ENCODE data around the gene CAPN3.

Gene CAPN3

DNA sequence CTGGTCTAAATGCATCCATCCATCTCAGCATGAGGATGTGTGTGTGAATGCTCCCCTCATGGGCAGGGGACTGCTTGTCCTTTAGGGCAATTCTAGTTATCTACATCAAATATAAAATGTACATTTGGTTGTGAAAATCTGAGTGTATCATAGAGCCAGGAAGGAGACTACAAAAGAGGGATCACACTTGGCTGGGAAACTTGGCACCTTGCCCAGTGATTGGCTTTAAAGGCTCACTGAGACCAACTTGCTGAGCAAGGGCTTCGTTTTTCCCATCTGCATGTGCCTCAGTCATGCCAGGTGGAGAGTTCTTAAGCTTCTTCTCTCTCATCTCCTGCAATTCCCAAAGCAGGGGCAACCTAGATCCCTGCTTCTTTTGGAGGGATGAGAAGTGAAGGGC lies 5.2 kb downstream of the CAPN3 start:
- DNase-seq = no peak
- no peak overlapping the region for H4K5ac ChIP-seq (ENCODE audit: low read length)
- no CpG with 5 or more reads among the region's 1 CpG for WGBS (ENCODE audit: extremely low coverage, insufficient coverage, low lambda C conversion rate)

DNA sequence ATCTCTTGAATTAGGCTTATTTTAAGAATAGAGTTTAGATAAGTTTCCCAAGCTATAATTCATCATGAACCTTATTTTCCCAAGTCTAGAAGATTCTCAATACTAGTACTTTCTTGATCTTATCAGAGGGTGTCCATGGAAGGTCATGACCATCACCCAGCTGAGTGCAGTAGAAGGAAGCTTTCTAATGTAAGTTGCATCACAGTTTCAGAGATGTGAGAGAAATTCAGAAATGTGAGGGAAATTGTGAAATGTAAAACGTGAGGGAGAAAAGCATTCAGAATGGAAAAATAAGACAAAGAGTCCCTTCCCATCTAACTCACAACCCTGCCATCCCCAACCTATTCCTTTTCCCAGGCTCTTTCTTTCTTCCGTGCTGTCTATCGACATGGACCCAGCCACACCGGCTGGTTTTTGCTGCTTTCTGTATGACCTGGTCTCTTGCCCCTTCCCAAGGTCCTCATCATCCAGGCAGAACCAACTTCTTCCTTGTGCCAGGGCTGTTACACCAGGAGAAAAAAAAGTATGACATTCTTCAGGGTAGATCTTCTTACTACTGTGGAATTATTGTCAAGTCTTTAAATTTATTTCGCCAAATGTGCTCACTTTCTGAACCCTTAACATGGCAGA lies 6.7 kb downstream of the CAPN3 start:
- no CpG with 5 or more reads among the region's 5 CpGs for WGBS (ENCODE audit: extremely low coverage, insufficient coverage, low lambda C conversion rate)
- H3K4me2 ChIP-seq (ENCODE audit: low read length) = no peak overlapping the region
- H3K27me3 ChIP-seq (ENCODE audit: insufficient read depth, low read length, poor library complexity) = no peaks in the 10 kb centered on the region
- peaks cover 7% of the 10 kb centered on the region for H3K4me1 ChIP-seq (ENCODE audit: control insufficient read depth, low read depth, low read length)
- no peak overlapping the region for H3K18ac ChIP-seq (ENCODE audit: low read length)
- H3K4ac ChIP-seq (ENCODE audit: low read depth, low read length) = no peak overlapping the region
- no peak overlapping the region for H3K4me3 ChIP-seq (ENCODE audit: low read length)
- H2BK15ac ChIP-seq (replicated peaks; ENCODE audit: low read depth) = no peak overlapping the region
- DNase-seq = no peak
- no peak overlapping the region for H2BK5ac ChIP-seq (ENCODE audit: low read length)
- no peak overlapping the region for H4K5ac ChIP-seq (ENCODE audit: low read length)
- no peak overlapping the region for H2AK5ac ChIP-seq (ENCODE audit: low read length)
- H3K56ac ChIP-seq (ENCODE audit: low read length) = no peak overlapping the region
- H3K23ac ChIP-seq (ENCODE audit: low read length) = no peak overlapping the region
- no peaks in the 10 kb centered on the region for H3K79me1 ChIP-seq (ENCODE audit: low read length)
- no peak overlapping the region for H3K27ac ChIP-seq (ENCODE audit: low read depth, low read length)
- no peaks in the 10 kb centered on the region for H3K79me2 ChIP-seq (ENCODE audit: control insufficient read depth, insufficient read depth, low read length)
- no peak overlapping the region for H4K8ac ChIP-seq (ENCODE audit: low read depth, low read length)
- no peak overlapping the region for H3K9ac ChIP-seq (ENCODE audit: low read length)
- no peaks in the 10 kb centered on the region for H3K36me3 ChIP-seq (ENCODE audit: control insufficient read depth, insufficient read depth, low read length)
- H2BK120ac ChIP-seq (ENCODE audit: low read depth, low read length) = no peak overlapping the region

More for the DNA sequence above, 5.2 kb downstream of the CAPN3 start:
- no peak overlapping the region for H2BK120ac ChIP-seq (ENCODE audit: low read depth, low read length)
- no peaks in the 10 kb centered on the region for H3K27me3 ChIP-seq (ENCODE audit: insufficient read depth, low read length, poor library complexity)
- H3K4me1 ChIP-seq (ENCODE audit: control insufficient read depth, low read depth, low read length) = peaks cover 7% of the 10 kb centered on the region
- no peak overlapping the region for H4K8ac ChIP-seq (ENCODE audit: low read depth, low read length)
- no peak overlapping the region for H2BK15ac ChIP-seq (replicated peaks; ENCODE audit: low read depth)
- H3K79me2 ChIP-seq (ENCODE audit: control insufficient read depth, insufficient read depth, low read length) = no peaks in the 10 kb centered on the region
- no peak overlapping the region for H3K4me3 ChIP-seq (ENCODE audit: low read length)
- H3K27ac ChIP-seq (ENCODE audit: low read depth, low read length) = no peak overlapping the region
- no peak overlapping the region for H3K4me2 ChIP-seq (ENCODE audit: low read length)
- H3K79me1 ChIP-seq (ENCODE audit: low read length) = no peaks in the 10 kb centered on the region
- H3K23ac ChIP-seq (ENCODE audit: low read length) = no peak overlapping the region
- H3K56ac ChIP-seq (ENCODE audit: low read length) = no peak overlapping the region
- H2BK5ac ChIP-seq (ENCODE audit: low read length) = no peak overlapping the region
- H3K18ac ChIP-seq (ENCODE audit: low read length) = no peak overlapping the region
- H2AK5ac ChIP-seq (ENCODE audit: low read length) = no peak overlapping the region
- no peak overlapping the region for H3K4ac ChIP-seq (ENCODE audit: low read depth, low read length)
- H3K36me3 ChIP-seq (ENCODE audit: control insufficient read depth, insufficient read depth, low read length) = no peaks in the 10 kb centered on the region
- no peak overlapping the region for H3K9ac ChIP-seq (ENCODE audit: low read length)

DNA sequence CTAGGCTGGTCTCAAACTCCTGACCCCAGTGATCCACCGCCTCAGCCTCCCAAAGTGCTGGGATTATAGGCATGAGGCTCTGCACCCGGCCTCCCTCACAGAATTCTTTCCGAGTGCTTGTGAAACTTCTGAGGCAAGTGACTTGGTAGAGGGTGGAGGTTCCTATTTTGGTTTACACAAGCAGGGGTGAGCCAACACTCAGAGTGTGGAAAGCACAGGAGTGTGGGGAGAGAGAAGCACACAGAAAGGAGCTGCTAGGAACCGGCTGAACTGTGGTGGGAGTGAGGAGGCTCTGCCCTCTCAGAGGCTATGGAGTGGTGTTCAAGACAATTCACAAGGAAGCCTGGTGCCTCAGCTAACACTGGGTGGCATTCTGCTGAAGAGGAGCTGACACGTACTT lies 7.7 kb downstream of the CAPN3 start:
- Histone ChIP-seq H3K18ac (ENCODE audit: low read length) (no peak overlapping the region), H3K23ac (ENCODE audit: low read length) (no peak overlapping the region), H3K79me1 (ENCODE audit: low read length) (no peaks in the 10 kb centered on the region), H3K36me3 (ENCODE audit: control insufficient read depth, insufficient read depth, low read length) (no peaks in the 10 kb centered on the region), H3K4me2 (ENCODE audit: low read length) (no peak overlapping the region), H4K8ac (ENCODE audit: low read depth, low read length) (no peak overlapping the region), H3K27ac (ENCODE audit: low read depth, low read length) (no peak overlapping the region), H3K4me3 (ENCODE audit: low read length) (no peak overlapping the region), H3K56ac (ENCODE audit: low read length) (no peak overlapping the region), H2BK5ac (ENCODE audit: low read length) (no peak overlapping the region), H3K4me1 (ENCODE audit: control insufficient read depth, low read depth, low read length) (peaks cover 7% of the 10 kb centered on the region), H3K79me2 (ENCODE audit: control insufficient read depth, insufficient read depth, low read length) (no peaks in the 10 kb centered on the region), H2AK5ac (ENCODE audit: low read length) (no peak overlapping the region), H2BK15ac (replicated peaks; ENCODE audit: low read depth) (no peak overlapping the region), H2BK120ac (ENCODE audit: low read depth, low read length) (no peak overlapping the region), H3K27me3 (ENCODE audit: insufficient read depth, low read length, poor library complexity) (no peaks in the 10 kb centered on the region), H3K9ac (ENCODE audit: low read length) (no peak overlapping the region), H4K5ac (ENCODE audit: low read length) (no peak overlapping the region), H3K4ac (ENCODE audit: low read depth, low read length) (no peak overlapping the region)
- DNase-seq = no peak
- whole genome bisulfite sequencing (ENCODE audit: extremely low coverage, insufficient coverage, low lambda C conversion rate) = no CpG with 5 or more reads among the region's 5 CpGs

DNA sequence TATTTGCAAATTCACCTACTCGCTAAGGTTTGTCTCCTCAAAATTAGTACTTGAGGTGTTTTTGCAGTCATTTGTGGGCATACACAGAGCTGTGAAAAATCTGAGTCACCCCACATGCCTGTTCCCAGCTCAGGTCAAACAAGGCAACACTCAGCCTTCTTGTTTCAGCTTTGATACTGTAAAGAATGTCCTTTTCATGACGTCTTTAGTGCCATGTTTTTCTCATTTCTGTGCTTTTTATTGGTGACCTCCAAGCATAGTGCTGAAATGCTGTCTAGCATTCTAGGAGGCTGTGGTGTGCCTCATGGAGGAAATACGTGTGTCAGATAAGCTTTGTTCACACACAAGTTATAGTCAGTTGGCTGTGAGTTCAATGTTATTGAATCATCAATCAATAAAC lies 8.8 kb downstream of the CAPN3 start:
- H3K36me3 ChIP-seq (ENCODE audit: control insufficient read depth, insufficient read depth, low read length) = no peaks in the 10 kb centered on the region
- no peak overlapping the region for H3K4ac ChIP-seq (ENCODE audit: low read depth, low read length)
- H3K4me3 ChIP-seq (ENCODE audit: low read length) = no peak overlapping the region
- H2BK5ac ChIP-seq (ENCODE audit: low read length) = no peak overlapping the region
- H2BK15ac ChIP-seq (replicated peaks; ENCODE audit: low read depth) = no peak overlapping the region
- DNase-seq = no peak
- no peak overlapping the region for H3K23ac ChIP-seq (ENCODE audit: low read length)
- peaks cover 7% of the 10 kb centered on the region for H3K4me1 ChIP-seq (ENCODE audit: control insufficient read depth, low read depth, low read length)
- H3K56ac ChIP-seq (ENCODE audit: low read length) = no peak overlapping the region
- no peak overlapping the region for H3K9ac ChIP-seq (ENCODE audit: low read length)
- no CpG with 5 or more reads among the region's 3 CpGs for WGBS (ENCODE audit: extremely low coverage, insufficient coverage, low lambda C conversion rate)
- no peak overlapping the region for H3K4me2 ChIP-seq (ENCODE audit: low read length)
- H2AK5ac ChIP-seq (ENCODE audit: low read length) = no peak overlapping the region
- no peaks in the 10 kb centered on the region for H3K79me2 ChIP-seq (ENCODE audit: control insufficient read depth, insufficient read depth, low read length)
- H4K8ac ChIP-seq (ENCODE audit: low read depth, low read length) = no peak overlapping the region
- H3K18ac ChIP-seq (ENCODE audit: low read length) = no peak overlapping the region
- H3K27me3 ChIP-seq (ENCODE audit: insufficient read depth, low read length, poor library complexity) = no peaks in the 10 kb centered on the region
- no peak overlapping the region for H4K5ac ChIP-seq (ENCODE audit: low read length)
- H3K27ac ChIP-seq (ENCODE audit: low read depth, low read length) = no peak overlapping the region
- no peaks in the 10 kb centered on the region for H3K79me1 ChIP-seq (ENCODE audit: low read length)
- H2BK120ac ChIP-seq (ENCODE audit: low read depth, low read length) = no peak overlapping the region

DNA sequence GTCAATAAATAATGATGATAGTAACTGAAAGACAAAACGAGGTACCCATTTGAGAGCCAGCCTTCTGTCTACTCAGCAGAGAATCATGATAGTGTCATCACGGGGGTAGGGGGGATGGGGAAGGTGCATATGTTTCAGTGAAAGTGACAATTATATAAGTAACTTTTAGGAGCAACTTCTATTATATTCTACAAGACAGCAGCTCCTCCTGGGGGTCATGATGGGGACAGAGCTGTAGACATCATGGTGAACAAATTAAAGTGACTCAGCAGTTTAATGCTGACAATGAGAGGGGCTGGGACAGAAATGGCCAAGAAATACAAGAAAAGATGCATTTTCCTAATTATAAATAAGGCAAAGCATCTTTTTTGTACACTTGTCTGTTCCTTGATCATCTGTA lies 11.8 kb downstream of the CAPN3 start:
- no peaks in the 10 kb centered on the region for H3K4me1 ChIP-seq (ENCODE audit: control insufficient read depth, low read depth, low read length)
- DNase-seq = no peak
- H4K5ac ChIP-seq (ENCODE audit: low read length) = no peak overlapping the region
- H3K9ac ChIP-seq (ENCODE audit: low read length) = no peak overlapping the region
- H3K36me3 ChIP-seq (ENCODE audit: control insufficient read depth, insufficient read depth, low read length) = no peaks in the 10 kb centered on the region
- no peak overlapping the region for H3K4ac ChIP-seq (ENCODE audit: low read depth, low read length)
- no peak overlapping the region for H3K27ac ChIP-seq (ENCODE audit: low read depth, low read length)
- H3K23ac ChIP-seq (ENCODE audit: low read length) = no peak overlapping the region
- no peaks in the 10 kb centered on the region for H3K79me1 ChIP-seq (ENCODE audit: low read length)
- H2BK5ac ChIP-seq (ENCODE audit: low read length) = no peak overlapping the region
- no peak overlapping the region for H2AK5ac ChIP-seq (ENCODE audit: low read length)
- WGBS (ENCODE audit: extremely low coverage, insufficient coverage, low lambda C conversion rate) = no CpG with 5 or more reads among the region's 2 CpGs
- no peak overlapping the region for H4K8ac ChIP-seq (ENCODE audit: low read depth, low read length)
- no peak overlapping the region for H2BK15ac ChIP-seq (replicated peaks; ENCODE audit: low read depth)
- no peak overlapping the region for H2BK120ac ChIP-seq (ENCODE audit: low read depth, low read length)
- H3K56ac ChIP-seq (ENCODE audit: low read length) = no peak overlapping the region
- no peaks in the 10 kb centered on the region for H3K27me3 ChIP-seq (ENCODE audit: insufficient read depth, low read length, poor library complexity)
- H3K4me2 ChIP-seq (ENCODE audit: low read length) = no peak overlapping the region
- no peaks in the 10 kb centered on the region for H3K79me2 ChIP-seq (ENCODE audit: control insufficient read depth, insufficient read depth, low read length)
- H3K4me3 ChIP-seq (ENCODE audit: low read length) = no peak overlapping the region
- H3K18ac ChIP-seq (ENCODE audit: low read length) = no peak overlapping the region

DNA sequence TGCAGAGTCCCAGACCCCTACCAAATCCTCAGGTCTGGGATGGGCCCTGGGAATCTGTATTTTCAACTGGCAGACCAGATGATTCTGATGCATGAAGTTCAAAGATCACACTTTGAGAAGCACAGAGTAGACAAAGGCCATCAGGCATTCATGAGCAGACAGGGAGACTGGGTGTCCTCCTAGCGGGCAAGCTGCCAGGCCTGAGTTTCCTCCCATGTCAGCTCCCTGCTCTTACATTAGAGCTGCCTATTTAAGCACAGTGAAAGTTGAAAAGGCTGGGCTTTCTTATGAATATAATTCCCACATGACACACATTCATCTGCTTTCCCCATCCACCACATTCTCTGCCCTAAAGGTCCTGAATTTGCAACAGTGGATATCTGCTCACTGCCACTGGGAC lies 14.0 kb downstream of the CAPN3 start:
- Histone ChIP-seq H3K27me3 (ENCODE audit: insufficient read depth, low read length, poor library complexity) (no peaks in the 10 kb centered on the region), H4K8ac (ENCODE audit: low read depth, low read length) (no peak overlapping the region), H3K9ac (ENCODE audit: low read length) (no peak overlapping the region), H3K23ac (ENCODE audit: low read length) (no peak overlapping the region), H3K18ac (ENCODE audit: low read length) (no peak overlapping the region), H3K4ac (ENCODE audit: low read depth, low read length) (no peak overlapping the region), H2BK120ac (ENCODE audit: low read depth, low read length) (no peak overlapping the region), H3K27ac (ENCODE audit: low read depth, low read length) (no peak overlapping the region), H3K56ac (ENCODE audit: low read length) (no peak overlapping the region), H2BK15ac (replicated peaks; ENCODE audit: low read depth) (no peak overlapping the region), H3K36me3 (ENCODE audit: control insufficient read depth, insufficient read depth, low read length) (no peaks in the 10 kb centered on the region), H3K79me2 (ENCODE audit: control insufficient read depth, insufficient read depth, low read length) (no peaks in the 10 kb centered on the region), H2BK5ac (ENCODE audit: low read length) (no peak overlapping the region), H3K79me1 (ENCODE audit: low read length) (no peaks in the 10 kb centered on the region), H3K4me3 (ENCODE audit: low read length) (no peak overlapping the region), H4K5ac (ENCODE audit: low read length) (no peak overlapping the region), H3K4me2 (ENCODE audit: low read length) (no peak overlapping the region), H3K4me1 (ENCODE audit: control insufficient read depth, low read depth, low read length) (no peaks in the 10 kb centered on the region), H2AK5ac (ENCODE audit: low read length) (no peak overlapping the region)
- DNase-seq = no peak
- WGBS (ENCODE audit: extremely low coverage, insufficient coverage, low lambda C conversion rate) = no CpG with 5 or more reads among the region's 1 CpG
